Colon (tissue), 2 donors: ENCODE measurements around the gene PALD1.
"Not testable (repeated sequence)": the region's sequence is repeated elsewhere in the genome, so short reads cannot be mapped to it uniquely, and the experiment has no call there.

Source experiments
- FAIRE-seq: peaks from 2 replicates; lab custom pipeline; 2012; peaks lifted over from hg19 to GRCh38; lab: Jason Lieb, UNC
- donor health status: control.
- donor health status: control.

The PALD1 gene

DNA sequence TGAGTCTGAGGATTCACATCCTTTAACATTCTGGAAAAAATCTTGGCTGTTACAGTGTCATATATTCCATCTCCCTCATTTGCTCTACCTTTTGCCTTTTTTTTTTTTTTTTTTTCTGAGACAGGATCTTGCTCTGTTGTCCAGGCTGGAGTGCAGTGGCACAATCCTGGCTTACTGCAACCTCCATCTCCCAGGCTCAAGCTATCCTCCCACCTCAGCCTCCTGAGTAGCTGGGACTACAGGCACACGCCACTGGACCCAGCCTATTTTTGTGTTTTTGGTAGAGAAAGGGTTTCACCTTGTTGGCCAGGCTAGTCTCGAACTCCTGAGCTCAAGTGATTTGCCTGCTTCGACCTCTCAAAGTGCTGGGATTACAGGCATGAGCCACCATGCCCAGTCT lies 135.8 kb downstream of the PALD1 start:
- not testable (repeated sequence) for FAIRE-seq

- FAIRE-seq: no peak
Measured at GRCh38 chr10:70615211-70615610, 136.6 kb downstream of the PALD1 start.

- no peak for FAIRE-seq
Measured at GRCh38 chr10:70615784-70616522, 137.4 kb downstream of the PALD1 start.

GRCh38 chr10:70616761-70617160 lies 138.2 kb downstream of the PALD1 start:
- no peak for FAIRE-seq
